HAP-1 (cell line): Measurements from ENCODE around the gene BAZ1B.
"Not testable (repeated sequence)": the region's sequence is repeated elsewhere in the genome, so short reads cannot be mapped to it uniquely, and the experiment has no call there.

Experiments
- DNase-seq, 2 experiments: peaks; one replicate each; pipeline ENCODE4 v3.0.0-alpha.2; 2016 to 2020; ENCODE audit warnings: low spot score in 2 of 2
- H3K27me3 ChIP-seq: fragments of 250-450 bp; sonication (Bioruptor Pico); 2 replicates; pipeline ENCODE4 v1.5.1; 2020; ENCODE audit warnings: low read depth, mild to moderate bottlenecking, moderate library complexity
- H3K36me3 ChIP-seq: fragments of 250-450 bp; sonication (Bioruptor Pico); replicated peaks from 2 replicates; pipeline ENCODE4 v1.5.1; 2020; ENCODE audit warnings: mild to moderate bottlenecking
- H3K4me1 ChIP-seq: fragments of 250-450 bp; sonication (Bioruptor Pico); 2 replicates; pipeline ENCODE4 v1.5.1; 2020; ENCODE audit warnings: mild to moderate bottlenecking
- H3K4me3 ChIP-seq: fragments of 250-450 bp; sonication (Bioruptor Pico); 2 replicates; pipeline ENCODE4 v1.5.1; 2020; ENCODE audit warnings: mild to moderate bottlenecking, moderate library complexity
- H3K9me3 ChIP-seq: fragments of 250-450 bp; sonication (Bioruptor Pico); 2 replicates; pipeline ENCODE4 v1.5.1; 2020; ENCODE audit warnings: mild to moderate bottlenecking, moderate library complexity
- in situ Hi-C: fragments of 300-500 bp; cut with MboI; formaldehyde crosslinking; loops from 3 replicates; pipeline ENCODE4 v1.14.3; 2020; ENCODE audit warnings: low sequenced_read_pairs, inconsistent platforms, mixed read lengths

BAZ1B gene

GRCh38 chr7:73530800-73531199 is 8.7 kb upstream of the BAZ1B start:
- H3K4me3 ChIP-seq = no peak overlapping the region
- H3K27me3 ChIP-seq = no peaks in the 10 kb centered on the region
- DNase-seq = no peak
- H3K4me1 ChIP-seq = no peaks in the 10 kb centered on the region
- no peaks in the 10 kb centered on the region for H3K9me3 ChIP-seq
- no peaks in the 10 kb centered on the region; the same call in 1 of the 2 replicates for H3K36me3 ChIP-seq
- in situ Hi-C loops = no loop called here

- no peaks in the 10 kb centered on the region; the same call in 1 of the 2 replicates for H3K36me3 ChIP-seq
- peak in 1 of 2 experiments; percentile 15 for DNase-seq
- H3K4me3 ChIP-seq = no peak overlapping the region
- H3K9me3 ChIP-seq = no peaks in the 10 kb centered on the region
- no peaks in the 10 kb centered on the region for H3K27me3 ChIP-seq
- peaks cover 4% of the 10 kb centered on the region; the same call in 1 of the 2 replicates for H3K4me1 ChIP-seq
- in situ Hi-C loops = no loop called here
Measured at GRCh38 chr7:73526896-73527821, 5.1 kb upstream of the BAZ1B start.

- H3K4me1 ChIP-seq, H3K36me3 ChIP-seq, in situ Hi-C loops, H3K4me3 ChIP-seq, DNase-seq, H3K9me3 ChIP-seq, H3K27me3 ChIP-seq: not testable (repeated sequence)
Measured at GRCh38 chr7:73526158-73526494, 4.0 kb upstream of the BAZ1B start.

GRCh38 chr7:73521636-73522104 is 423 bp downstream of the BAZ1B start:
- Histone ChIP-seq H3K36me3 (peaks cover 30% of the 10 kb centered on the region), H3K9me3 (no peaks in the 10 kb centered on the region), H3K4me3 (peak overlapping the region; percentile 55), H3K27me3 (no peaks in the 10 kb centered on the region), H3K4me1 (peaks cover 21% of the 10 kb centered on the region)
- in situ Hi-C loops = no loop called here
- DNase-seq = peak in 1 of 2 experiments; percentile 77

- peak; percentile 34 to 47 for DNase-seq
Measured at GRCh38 chr7:73520673-73521635, 1.1 kb downstream of the BAZ1B start.

GRCh38 chr7:73519867-73520672 is 2.0 kb downstream of the BAZ1B start:
- Histone ChIP-seq H3K36me3 (peaks cover 45% of the 10 kb centered on the region), H3K9me3 (no peaks in the 10 kb centered on the region), H3K4me3 (peak overlapping the region; percentile 55), H3K27me3 (no peaks in the 10 kb centered on the region), H3K4me1 (peaks cover 21% of the 10 kb centered on the region)
- peak in 1 of 2 experiments; percentile 37 for DNase-seq
- in situ Hi-C loops = no loop called here

More at GRCh38 chr7:73520673-73521635, 1.1 kb downstream of the BAZ1B start:
- H3K27me3 ChIP-seq = no peaks in the 10 kb centered on the region
- peaks cover 21% of the 10 kb centered on the region for H3K4me1 ChIP-seq
- H3K9me3 ChIP-seq = no peaks in the 10 kb centered on the region
- H3K36me3 ChIP-seq = peaks cover 36% of the 10 kb centered on the region
- peak overlapping the region; percentile 55 for H3K4me3 ChIP-seq
- in situ Hi-C loops = no loop called here

- in situ Hi-C loops = no loop called here
- Histone ChIP-seq H3K4me1 (peaks cover 21% of the 10 kb centered on the region), H3K9me3 (no peaks in the 10 kb centered on the region), H3K4me3 (peak overlapping the region; percentile 55), H3K27me3 (no peaks in the 10 kb centered on the region), H3K36me3 (peaks cover 61% of the 10 kb centered on the region)
- DNase-seq = no peak
Measured at GRCh38 chr7:73518470-73518869, 3.6 kb downstream of the BAZ1B start.

GRCh38 chr7:73517241-73517995 is 4.7 kb downstream of the BAZ1B start:
- Histone ChIP-seq H3K9me3 (no peaks in the 10 kb centered on the region), H3K36me3 (peaks cover 72% of the 10 kb centered on the region)

GRCh38 chr7:73515178-73515577 is 6.9 kb downstream of the BAZ1B start:
- in situ Hi-C loops = no loop called here

More at GRCh38 chr7:73517241-73517995, 4.7 kb downstream of the BAZ1B start:
- no peak for DNase-seq
- Histone ChIP-seq H3K27me3 (no peaks in the 10 kb centered on the region), H3K4me1 (peaks cover 18% of the 10 kb centered on the region), H3K4me3 (no peak overlapping the region)
- in situ Hi-C loops = no loop called here

GRCh38 chr7:73512018-73512780 is 9.9 kb downstream of the BAZ1B start:
- Histone ChIP-seq H3K36me3 (peaks cover 89% of the 10 kb centered on the region), H3K4me1 (no peaks in the 10 kb centered on the region), H3K4me3 (no peak overlapping the region), H3K27me3 (no peaks in the 10 kb centered on the region), H3K9me3 (no peaks in the 10 kb centered on the region)
- DNase-seq = no peak
- in situ Hi-C loops = no loop called here

More at GRCh38 chr7:73515178-73515577, 6.9 kb downstream of the BAZ1B start:
- no peaks in the 10 kb centered on the region for H3K9me3 ChIP-seq
- DNase-seq = peak in 1 of 2 experiments; percentile 61
- H3K4me3 ChIP-seq = no peak overlapping the region
- H3K4me1 ChIP-seq = peaks cover 18% of the 10 kb centered on the region
- H3K27me3 ChIP-seq = no peaks in the 10 kb centered on the region
- peaks cover 86% of the 10 kb centered on the region for H3K36me3 ChIP-seq

GRCh38 chr7:73509463-73509862 is 12.6 kb downstream of the BAZ1B start:
- no peaks in the 10 kb centered on the region for H3K27me3 ChIP-seq
- peaks cover 92% of the 10 kb centered on the region for H3K36me3 ChIP-seq
- no peak overlapping the region for H3K4me3 ChIP-seq
- no peak for DNase-seq
- no peaks in the 10 kb centered on the region for H3K4me1 ChIP-seq
- in situ Hi-C loops = no loop called here
- H3K9me3 ChIP-seq = no peaks in the 10 kb centered on the region

GRCh38 chr7:73507556-73507955 is 14.5 kb downstream of the BAZ1B start:
- peaks cover 92% of the 10 kb centered on the region for H3K36me3 ChIP-seq
- no peak overlapping the region for H3K4me3 ChIP-seq
- H3K9me3 ChIP-seq = no peaks in the 10 kb centered on the region
- H3K4me1 ChIP-seq = no peaks in the 10 kb centered on the region
- in situ Hi-C loops = no loop called here
- no peaks in the 10 kb centered on the region for H3K27me3 ChIP-seq
- DNase-seq = no peak
